ENCODE data around the gene MRS2. TPM values are rescaled to one million over a fixed set of nuclear protein-coding genes. Genes with fewer than 3 reads are reported as not detected.

Gene MRS2
- total RNA-seq, 1 experiment from 2014 or later: 23.0 TPM

DNA sequence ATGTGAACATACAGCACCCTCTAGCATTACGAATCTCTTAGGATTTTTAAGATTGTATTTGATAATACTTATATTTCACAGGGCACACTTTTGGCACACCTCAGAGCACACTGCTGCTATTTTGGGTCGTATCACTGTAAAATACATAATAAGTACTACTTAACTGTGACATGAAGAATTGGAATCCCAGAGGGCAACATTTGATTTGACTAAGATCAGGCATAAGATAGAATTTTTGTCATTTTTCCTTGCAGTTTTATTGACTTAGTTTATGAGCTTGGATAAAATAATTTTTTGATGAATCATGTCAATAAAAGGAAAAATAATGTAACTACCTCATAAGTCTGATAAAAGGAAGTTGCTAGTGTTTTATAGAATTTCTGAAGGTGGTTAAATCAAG, 22.4 kb downstream of the MRS2 start:
- intact Hi-C loops (cut with micrococcal nuclease): no loop called here
- POLR2A ChIA-PET: interaction anchor here (0.6 kb wide), 1 partner anchor 16 kb away, joined by 3 read pairs; no protein-coding TSS in a partner anchor
- DNase-seq (ENCODE audit: unreplicated experiment): no peak
- H3K27ac Mint-ChIP-seq (ENCODE audit: low read depth, unreplicated experiment): no peak overlapping the region
- BruUV-seq (replicated peaks): no TSS peak
- H3K4me1 Mint-ChIP-seq (ENCODE audit: insufficient read depth, unreplicated experiment): peaks cover 6% of the 10 kb centered on the region
- TF ChIP-seq, protein P1, sequence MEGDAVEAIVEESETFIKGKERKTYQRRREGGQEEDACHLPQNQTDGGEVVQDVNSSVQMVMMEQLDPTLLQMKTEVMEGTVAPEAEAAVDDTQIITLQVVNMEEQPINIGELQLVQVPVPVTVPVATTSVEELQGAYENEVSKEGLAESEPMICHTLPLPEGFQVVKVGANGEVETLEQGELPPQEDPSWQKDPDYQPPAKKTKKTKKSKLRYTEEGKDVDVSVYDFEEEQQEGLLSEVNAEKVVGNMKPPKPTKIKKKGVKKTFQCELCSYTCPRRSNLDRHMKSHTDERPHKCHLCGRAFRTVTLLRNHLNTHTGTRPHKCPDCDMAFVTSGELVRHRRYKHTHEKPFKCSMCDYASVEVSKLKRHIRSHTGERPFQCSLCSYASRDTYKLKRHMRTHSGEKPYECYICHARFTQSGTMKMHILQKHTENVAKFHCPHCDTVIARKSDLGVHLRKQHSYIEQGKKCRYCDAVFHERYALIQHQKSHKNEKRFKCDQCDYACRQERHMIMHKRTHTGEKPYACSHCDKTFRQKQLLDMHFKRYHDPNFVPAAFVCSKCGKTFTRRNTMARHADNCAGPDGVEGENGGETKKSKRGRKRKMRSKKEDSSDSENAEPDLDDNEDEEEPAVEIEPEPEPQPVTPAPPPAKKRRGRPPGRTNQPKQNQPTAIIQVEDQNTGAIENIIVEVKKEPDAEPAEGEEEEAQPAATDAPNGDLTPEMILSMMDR (IDR thresholded peaks at IDR 0.05; ENCODE audit: unreplicated experiment): no peak
- CTCF ChIA-PET: interaction anchor here (1.1 to 1.9 kb wide), 4 partner anchors 12 to 142 kb away, joined by 3 to 5 read pairs (median 3); no protein-coding TSS in a partner anchor
- no peaks in the 10 kb centered on the region for H3K9me3 Mint-ChIP-seq (ENCODE audit: unreplicated experiment)
- H3K4me3 Mint-ChIP-seq (ENCODE audit: unreplicated experiment): no peak overlapping the region
- H3K36me3 Mint-ChIP-seq (ENCODE audit: insufficient read depth, unreplicated experiment): peaks cover 52% of the 10 kb centered on the region
- H3K27me3 Mint-ChIP-seq (ENCODE audit: insufficient read depth, unreplicated experiment): no peaks in the 10 kb centered on the region

DNA sequence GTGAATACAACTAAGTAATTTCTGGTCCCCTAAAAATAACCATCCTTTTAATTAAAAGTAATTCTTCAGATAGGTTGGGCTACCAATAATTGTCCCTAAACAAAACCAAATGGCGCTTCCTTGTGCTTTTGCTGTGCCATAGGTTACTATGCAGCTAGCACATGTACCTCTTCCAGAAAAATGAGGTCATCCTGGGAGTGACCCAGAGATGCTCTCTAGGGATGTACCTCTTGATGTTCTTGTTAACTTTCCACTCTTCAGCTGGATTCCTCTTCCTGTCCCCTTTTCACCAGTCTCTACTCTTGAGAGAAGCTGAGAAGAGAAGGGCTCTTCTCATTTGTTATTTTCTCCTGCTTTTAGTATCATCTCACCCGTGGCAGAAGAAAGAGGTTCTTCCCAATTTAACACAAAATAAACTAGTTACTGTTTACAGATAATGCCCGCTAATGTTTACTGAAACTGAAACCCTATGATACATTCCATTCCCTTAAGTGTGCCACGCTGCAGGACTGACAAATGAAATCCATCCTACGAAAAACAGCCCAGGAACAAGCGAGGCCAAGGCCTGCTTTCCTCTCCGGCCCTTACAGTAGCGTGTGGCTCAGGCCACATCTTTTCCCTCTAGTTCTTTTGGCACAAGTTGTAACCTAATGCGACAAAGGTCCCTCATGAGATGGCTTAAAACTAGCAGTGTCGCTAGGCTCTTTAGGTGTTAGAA, 24.2 kb downstream of the MRS2 start:
- H3K27ac Mint-ChIP-seq (ENCODE audit: low read depth, unreplicated experiment): peak overlapping the region; percentile 53
- intact Hi-C loops (cut with micrococcal nuclease): no loop called here
- H3K27me3 Mint-ChIP-seq (ENCODE audit: insufficient read depth, unreplicated experiment): no peaks in the 10 kb centered on the region
- no peaks in the 10 kb centered on the region for H3K9me3 Mint-ChIP-seq (ENCODE audit: unreplicated experiment)
- H3K4me1 Mint-ChIP-seq (ENCODE audit: insufficient read depth, unreplicated experiment): peaks cover 6% of the 10 kb centered on the region
- POLR2A ChIA-PET: interaction anchor here (1.0 kb wide), 1 partner anchor 24 kb away, joined by 3 read pairs; the partner anchor contains the start of gene MRS2
- H3K36me3 Mint-ChIP-seq (ENCODE audit: insufficient read depth, unreplicated experiment): peaks cover 35% of the 10 kb centered on the region
- BruUV-seq (replicated peaks): no TSS peak
- DNase-seq (ENCODE audit: unreplicated experiment): no peak
- TF ChIP-seq, protein P1 (IDR thresholded peaks at IDR 0.05; ENCODE audit: unreplicated experiment): no peak
- H3K4me3 Mint-ChIP-seq (ENCODE audit: unreplicated experiment): no peak overlapping the region
- CTCF ChIA-PET: interaction anchor here (1.0 to 1.9 kb wide), 2 partner anchors 9 to 95 kb away, joined by 3 to 5 read pairs; no protein-coding TSS in a partner anchor

GRCh38 chr6:24428615-24429014, 25.9 kb downstream of the MRS2 start:
- H3K27me3 Mint-ChIP-seq (ENCODE audit: insufficient read depth, unreplicated experiment): no peaks in the 10 kb centered on the region
- TF ChIP-seq, protein P1 (IDR thresholded peaks at IDR 0.05; ENCODE audit: unreplicated experiment): no peak
- BruUV-seq (replicated peaks): no TSS peak
- ChIA-PET CTCF (interaction anchor here (0.6 kb wide), 1 partner anchor 11 kb away, joined by 3 read pairs; no protein-coding TSS in a partner anchor), POLR2A (interaction anchor here (1.1 kb wide), 1 partner anchor 272 kb away, joined by 3 read pairs; no protein-coding TSS in a partner anchor)
- DNase-seq (ENCODE audit: unreplicated experiment): peak; percentile 18
- H3K9me3 Mint-ChIP-seq (ENCODE audit: unreplicated experiment): no peaks in the 10 kb centered on the region
- no peak overlapping the region for H3K4me3 Mint-ChIP-seq (ENCODE audit: unreplicated experiment)
- peaks cover 6% of the 10 kb centered on the region for H3K4me1 Mint-ChIP-seq (ENCODE audit: insufficient read depth, unreplicated experiment)
- H3K27ac Mint-ChIP-seq (ENCODE audit: low read depth, unreplicated experiment): no peak overlapping the region
- intact Hi-C loops (cut with micrococcal nuclease): no loop called here
- H3K36me3 Mint-ChIP-seq (ENCODE audit: insufficient read depth, unreplicated experiment): peaks cover 29% of the 10 kb centered on the region

DNA sequence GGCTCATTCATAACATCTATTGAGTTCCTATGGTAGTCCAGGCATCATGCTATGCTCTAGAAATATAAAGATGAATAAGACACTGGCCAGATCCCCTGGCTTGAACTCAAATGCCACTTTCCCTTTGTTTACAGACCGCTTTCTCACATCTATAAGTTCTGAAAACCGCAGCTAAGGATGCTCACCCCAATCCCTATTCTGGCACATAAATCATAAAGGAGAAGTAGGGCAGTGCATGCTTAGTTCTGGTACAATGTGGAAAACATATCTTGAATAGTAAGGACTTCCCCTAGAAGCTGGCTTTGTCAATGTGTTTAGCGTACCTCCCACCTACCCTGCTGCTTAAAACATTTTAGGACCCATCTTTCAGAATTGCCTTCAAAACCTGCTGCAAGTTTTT, 26.4 kb downstream of the MRS2 start:
- no peaks in the 10 kb centered on the region for H3K9me3 Mint-ChIP-seq (ENCODE audit: unreplicated experiment)
- DNase-seq (ENCODE audit: unreplicated experiment): no peak
- peaks cover 24% of the 10 kb centered on the region for H3K36me3 Mint-ChIP-seq (ENCODE audit: insufficient read depth, unreplicated experiment)
- peaks cover 6% of the 10 kb centered on the region for H3K4me1 Mint-ChIP-seq (ENCODE audit: insufficient read depth, unreplicated experiment)
- H3K4me3 Mint-ChIP-seq (ENCODE audit: unreplicated experiment): no peak overlapping the region
- TF ChIP-seq, protein P1 (IDR thresholded peaks at IDR 0.05; ENCODE audit: unreplicated experiment): no peak
- no TSS peak for BruUV-seq (replicated peaks)
- H3K27ac Mint-ChIP-seq (ENCODE audit: low read depth, unreplicated experiment): no peak overlapping the region
- H3K27me3 Mint-ChIP-seq (ENCODE audit: insufficient read depth, unreplicated experiment): no peaks in the 10 kb centered on the region
- intact Hi-C loops (cut with micrococcal nuclease): no loop called here
- POLR2A ChIA-PET: interaction anchor here (1.1 to 1.2 kb wide), 2 partner anchors 271 to 289 kb away, joined by 3 read pairs; no protein-coding TSS in a partner anchor
- CTCF ChIA-PET: interaction anchor here (0.6 to 1.2 kb wide), 4 partner anchors 10 to 267 kb away, joined by 3 to 5 read pairs (median 4); no protein-coding TSS in a partner anchor

All from MCF 10A (cell line).